GM10847 (cell line): ENCODE measurements around the gene DNAJC1.

Experiments used
- POLR2A ChIP-seq: IDR thresholded peaks from 2 replicates; pipeline ENCODE4 v1.6.1; 2011; ENCODE audit not compliant: insufficient read length; ENCODE audit errors: extremely low read depth

The DNAJC1 gene

GRCh38 chr10:22017283-22018020, 13.9 kb upstream of the DNAJC1 start:
- no peak for TF ChIP-seq POLR2A

- TF ChIP-seq POLR2A = no peak
Measured at GRCh38 chr10:22016046-22016705, 12.6 kb upstream of the DNAJC1 start.

DNA sequence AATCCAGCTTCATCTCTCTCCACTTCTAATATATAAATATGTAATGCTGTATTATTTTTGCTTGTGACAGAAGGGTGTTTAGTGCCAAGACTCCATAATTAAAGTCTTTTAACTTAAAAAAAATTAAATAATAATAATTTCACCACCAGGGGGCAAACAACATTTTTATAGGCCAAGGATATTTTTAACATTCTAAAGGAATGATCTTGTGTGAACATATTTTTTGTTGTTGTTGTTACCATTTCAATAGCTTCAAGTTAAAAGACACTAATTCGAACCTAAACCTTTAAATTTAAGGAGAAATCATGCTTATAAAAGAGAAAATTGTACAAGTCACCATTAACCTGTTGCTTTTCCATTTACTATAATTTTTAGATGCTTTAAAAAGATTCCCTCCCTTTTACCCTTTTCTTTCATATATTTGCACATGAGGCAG, 7.5 kb upstream of the DNAJC1 start:
- no peak for TF ChIP-seq POLR2A

DNA sequence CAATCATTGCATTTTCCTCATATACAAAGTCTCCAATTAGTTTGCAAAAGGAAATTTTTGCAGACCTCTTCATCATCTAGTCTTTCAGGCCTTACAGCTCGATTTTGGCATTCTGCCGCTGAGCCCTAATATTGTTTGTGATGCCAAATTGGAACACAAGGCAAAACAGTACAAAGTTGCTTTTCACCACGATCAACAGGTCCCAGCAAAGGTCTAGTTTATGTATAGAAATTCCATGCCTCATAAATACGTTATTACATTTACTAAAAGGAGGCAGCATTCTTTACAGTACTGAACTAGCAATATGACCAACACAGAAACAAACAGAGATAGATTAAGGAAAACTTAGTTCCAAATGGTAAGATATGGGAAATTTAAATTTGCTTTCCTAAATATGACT, 7.0 kb upstream of the DNAJC1 start:
- no peak for TF ChIP-seq POLR2A

GRCh38 chr10:22006379-22006884, 2.9 kb upstream of the DNAJC1 start:
- no peak for TF ChIP-seq POLR2A

- TF ChIP-seq POLR2A = no peak
Measured at GRCh38 chr10:22005763-22006162, 2.2 kb upstream of the DNAJC1 start.

DNA sequence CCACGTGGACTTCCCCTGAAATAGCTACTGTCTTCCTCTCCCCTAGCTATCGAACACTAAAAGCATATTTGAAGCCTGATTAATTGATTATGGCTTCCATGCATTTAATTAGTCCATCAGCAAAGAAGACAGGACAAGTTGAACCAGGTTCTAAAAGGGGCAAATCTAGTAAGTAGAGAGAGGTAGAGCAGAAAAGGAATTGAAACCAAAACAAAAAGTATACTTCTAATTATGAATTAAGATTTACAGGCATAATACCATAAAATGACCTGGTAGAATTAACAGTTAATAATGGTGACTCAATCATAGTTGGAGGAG, 393 bp upstream of the DNAJC1 start:
- no peak for TF ChIP-seq POLR2A

GRCh38 chr10:22002591-22003176, 846 bp downstream of the DNAJC1 start:
- no peak for TF ChIP-seq POLR2A

- no peak for TF ChIP-seq POLR2A
Measured at GRCh38 chr10:21995557-21995956, 8.0 kb downstream of the DNAJC1 start.

DNA sequence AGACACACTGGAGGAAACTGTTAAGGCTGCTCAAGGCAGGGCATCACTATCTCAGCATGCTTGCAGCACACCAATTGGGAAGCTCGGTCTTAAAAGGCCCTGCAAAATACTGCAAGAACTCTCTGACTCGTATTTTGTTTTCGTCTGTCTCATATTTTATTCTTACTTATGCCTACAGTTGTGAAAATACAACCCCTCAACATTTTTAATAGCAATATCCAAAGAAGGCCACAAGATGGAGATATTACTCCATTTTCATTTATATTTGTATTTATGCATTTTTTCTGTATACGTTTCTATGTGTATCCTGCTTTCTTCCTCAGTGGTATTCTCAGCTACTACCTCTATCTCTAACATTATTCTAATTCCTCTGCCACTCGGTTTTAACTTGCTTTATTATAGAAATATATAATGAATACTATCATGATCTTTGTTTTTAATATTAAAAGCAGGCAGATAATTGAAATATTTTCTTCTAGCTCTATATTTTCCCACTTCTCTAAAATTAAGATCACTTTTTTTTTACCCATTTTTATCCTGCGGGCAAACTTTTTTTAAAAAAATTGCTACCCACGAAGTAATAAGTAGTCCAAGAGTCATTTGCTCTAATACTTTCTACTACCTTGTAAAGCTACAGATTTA, 10.0 kb downstream of the DNAJC1 start:
- no peak for TF ChIP-seq POLR2A

- no peak for TF ChIP-seq POLR2A
Measured at GRCh38 chr10:21991785-21992184, 11.7 kb downstream of the DNAJC1 start.

DNA sequence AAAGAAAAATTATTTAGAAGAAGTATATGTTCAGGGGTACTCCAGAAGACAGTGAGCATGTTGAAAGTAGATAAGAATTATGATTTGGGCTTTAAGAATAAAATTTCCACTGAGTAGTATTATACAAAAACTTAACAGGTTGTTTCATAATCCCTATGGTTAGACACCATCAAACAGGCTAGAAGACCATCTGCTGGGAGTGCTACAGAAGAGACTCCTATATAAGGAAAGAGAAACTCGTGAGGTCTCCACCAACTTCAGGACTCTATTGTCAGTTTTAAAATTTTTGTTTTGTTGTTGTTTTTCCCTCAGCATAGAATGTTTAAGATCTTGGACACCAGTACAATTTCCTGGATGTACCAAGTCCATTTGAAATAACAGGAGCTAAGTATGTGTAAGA, 13.1 kb downstream of the DNAJC1 start:
- no peak for TF ChIP-seq POLR2A

- no peak for TF ChIP-seq POLR2A
Measured at GRCh38 chr10:21989453-21990154, 13.9 kb downstream of the DNAJC1 start.

GRCh38 chr10:21985541-21985940, 18.0 kb downstream of the DNAJC1 start:
- no peak for TF ChIP-seq POLR2A

- no peak for TF ChIP-seq POLR2A
Measured at GRCh38 chr10:21981118-21981517, 22.4 kb downstream of the DNAJC1 start.

DNA sequence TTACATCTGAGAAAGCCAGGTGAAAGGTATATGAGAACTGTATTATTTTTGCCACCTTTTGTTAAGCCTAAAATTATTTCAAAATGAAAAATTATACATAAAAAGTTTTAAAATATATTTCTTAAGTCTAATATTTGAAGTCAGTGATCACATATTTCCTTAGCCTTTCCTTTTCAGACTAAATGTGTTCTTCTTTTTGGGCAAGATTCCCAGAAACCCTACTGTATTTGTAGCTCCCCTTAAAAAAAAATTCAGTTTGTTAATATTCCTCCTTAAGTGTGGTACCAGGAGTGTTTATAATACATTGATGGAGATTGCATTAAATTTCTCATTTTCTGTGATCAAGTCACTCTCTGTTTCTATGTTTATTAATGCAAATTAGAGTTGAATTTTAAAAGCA, 22.8 kb downstream of the DNAJC1 start:
- no peak for TF ChIP-seq POLR2A
